Ramos (cell line): ENCODE results near the gene PANK1.

Experiments
- in situ Hi-C: fragments of 300-500 bp; cut with MboI; formaldehyde crosslinking; loops from one replicate; pipeline ENCODE4 v1.14.3; 2022; ENCODE audit warnings: low sequenced_read_pairs; ENCODE audit not compliant: unreplicated experiment

Gene PANK1

GRCh38 chr10:89644967-89645741 is at the start of gene PANK1:
Gene PANK1, minus strand, starts transcription at chr10:89645242. Its CDS starts 351 bp downstream, at chr10:89644891.
- in situ Hi-C loops: loop anchor here (25.0 kb wide), 1 partner anchor 758 kb away; the partner anchor contains the start of gene STAMBPL1

DNA sequence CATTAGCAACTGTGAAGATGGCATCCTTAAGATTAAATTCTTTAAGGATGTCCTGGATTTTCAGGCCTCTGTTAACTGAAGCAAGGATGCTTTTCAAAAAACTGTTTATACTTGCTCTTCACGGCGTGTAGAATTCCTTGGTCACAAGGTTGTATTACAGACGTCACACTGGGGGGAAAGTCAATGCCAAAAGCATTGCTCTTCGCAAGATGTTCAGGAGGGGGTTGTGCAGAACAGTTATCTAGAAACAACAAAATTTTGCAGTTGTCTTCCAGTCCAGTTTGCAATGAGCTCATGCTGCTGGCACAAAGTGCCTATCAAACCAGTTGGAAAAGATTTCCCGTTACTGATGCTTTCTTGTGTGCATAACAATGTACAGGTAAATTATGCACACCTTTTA is 48.1 kb upstream of the PANK1 start:
- in situ Hi-C loops: no loop called here

- in situ Hi-C loops: no loop called here
Measured at GRCh38 chr10:89692416-89692815, 47.4 kb upstream of the PANK1 start.

- in situ Hi-C loops: no loop called here
Measured at GRCh38 chr10:89690027-89690426, 45.0 kb upstream of the PANK1 start.

GRCh38 chr10:89685936-89686335 is 40.9 kb upstream of the PANK1 start:
- in situ Hi-C loops: no loop called here

DNA sequence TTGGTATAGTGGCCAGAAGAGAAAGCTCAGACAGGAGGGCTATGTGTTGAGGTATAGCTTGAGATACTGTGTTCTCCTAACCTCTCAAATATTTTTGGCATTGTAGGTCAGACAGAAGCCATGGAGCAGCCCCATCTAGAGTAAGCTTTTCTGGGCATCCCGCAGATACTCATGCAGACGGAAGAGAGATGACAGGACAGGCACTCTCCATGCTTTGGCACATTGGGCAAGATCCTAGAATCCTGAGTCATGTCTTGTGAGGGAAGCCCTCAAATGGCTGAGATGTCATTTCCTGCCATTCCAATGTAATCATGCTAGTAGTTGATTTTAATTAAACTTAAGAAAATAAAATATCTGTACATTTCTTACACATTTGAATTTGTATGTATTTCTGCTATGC is 39.6 kb upstream of the PANK1 start:
- in situ Hi-C loops: no loop called here

- in situ Hi-C loops: no loop called here
Measured at GRCh38 chr10:89683883-89684282, 38.8 kb upstream of the PANK1 start.

DNA sequence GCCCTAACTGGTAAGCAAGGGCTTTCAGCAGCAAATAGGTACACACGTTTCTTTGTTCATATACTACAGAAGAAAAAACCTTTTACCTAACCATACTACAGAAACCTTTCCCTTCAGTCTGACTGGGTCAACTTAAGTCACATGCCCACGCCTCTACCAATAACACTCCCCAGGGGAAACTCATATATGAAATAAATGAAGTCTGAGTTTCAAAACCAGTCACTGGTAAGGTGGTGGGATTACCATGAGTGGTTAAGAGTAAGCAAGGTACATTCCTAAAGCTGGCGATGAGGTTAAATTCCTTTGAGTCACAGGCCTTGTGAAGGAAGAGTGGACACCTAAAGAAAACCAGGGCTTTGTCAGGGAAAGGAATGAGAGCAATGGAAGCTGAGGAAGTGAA is 34.9 kb upstream of the PANK1 start:
- in situ Hi-C loops: no loop called here

DNA sequence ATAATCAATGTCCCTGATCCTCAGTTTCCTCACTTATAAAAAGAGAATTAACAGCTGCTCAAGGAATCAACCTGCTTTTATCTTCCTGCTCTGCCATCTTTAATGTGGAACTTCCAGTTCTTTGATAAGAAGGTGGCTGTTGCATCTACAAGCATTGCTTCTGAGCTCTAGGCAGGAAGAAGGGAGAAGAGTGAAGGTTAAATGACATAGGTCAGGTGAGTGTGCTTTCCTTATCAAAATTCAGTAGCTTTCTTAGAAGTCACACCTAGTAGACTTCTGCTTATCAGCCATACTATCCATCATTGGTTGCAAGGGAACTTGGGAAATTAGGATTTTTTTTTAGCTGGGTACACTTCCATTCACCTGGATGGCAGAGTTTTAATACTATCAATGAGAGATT is 32.3 kb upstream of the PANK1 start:
- in situ Hi-C loops: no loop called here

GRCh38 chr10:89670926-89671325 is 25.9 kb upstream of the PANK1 start:
- in situ Hi-C loops: no loop called here

DNA sequence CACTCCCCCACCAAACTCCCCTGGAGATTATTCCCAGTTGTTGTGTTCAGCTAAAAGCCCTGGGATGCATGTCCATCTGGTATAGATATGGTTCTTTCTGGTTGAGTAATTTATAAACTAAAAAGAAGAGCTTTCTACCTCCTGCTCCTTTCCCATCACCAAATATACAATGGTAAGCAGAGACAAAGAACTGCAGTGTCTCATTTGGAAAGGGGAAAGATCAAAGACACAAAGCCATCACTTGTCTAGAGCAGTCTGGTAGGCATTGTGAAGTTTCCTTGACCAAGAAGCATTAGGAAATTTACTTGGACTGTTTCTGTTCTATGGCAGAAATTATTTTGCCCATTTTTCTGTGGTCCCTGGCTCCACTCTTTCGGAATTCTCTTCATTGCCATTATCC is 24.9 kb upstream of the PANK1 start:
- in situ Hi-C loops: no loop called here

DNA sequence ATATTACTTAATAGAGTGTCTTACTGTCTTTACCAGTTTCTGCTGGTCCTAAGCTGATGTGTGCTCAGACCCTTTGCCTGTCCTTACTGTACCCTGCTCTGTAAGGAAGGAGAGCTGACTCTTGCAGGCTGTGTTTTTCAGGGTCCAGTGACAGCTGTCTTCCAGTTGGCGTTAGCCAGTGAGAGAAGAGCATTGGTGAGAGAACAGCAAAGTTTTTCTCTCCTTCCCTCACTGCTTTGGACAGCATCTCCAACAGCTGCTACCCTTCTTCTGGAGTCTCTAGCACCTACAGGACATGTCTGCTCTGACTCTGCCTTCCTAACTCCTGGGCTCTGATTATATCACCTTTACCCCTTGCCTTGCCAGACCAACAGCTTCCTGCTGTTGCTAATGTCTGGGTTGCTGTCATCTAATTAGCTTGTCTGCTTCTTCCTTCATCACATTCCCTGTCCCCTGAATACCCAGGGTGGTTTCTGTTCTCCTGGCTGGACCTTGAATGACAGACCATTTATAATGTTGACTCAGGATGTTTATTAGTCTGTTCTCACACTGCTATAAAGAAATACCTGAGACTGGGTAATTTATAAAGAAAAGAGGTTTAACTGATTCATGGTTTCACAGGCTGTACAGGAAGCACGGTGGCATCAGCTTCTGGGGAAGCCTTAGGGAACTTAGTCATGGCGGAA is 23.5 kb upstream of the PANK1 start:
- in situ Hi-C loops: no loop called here

DNA sequence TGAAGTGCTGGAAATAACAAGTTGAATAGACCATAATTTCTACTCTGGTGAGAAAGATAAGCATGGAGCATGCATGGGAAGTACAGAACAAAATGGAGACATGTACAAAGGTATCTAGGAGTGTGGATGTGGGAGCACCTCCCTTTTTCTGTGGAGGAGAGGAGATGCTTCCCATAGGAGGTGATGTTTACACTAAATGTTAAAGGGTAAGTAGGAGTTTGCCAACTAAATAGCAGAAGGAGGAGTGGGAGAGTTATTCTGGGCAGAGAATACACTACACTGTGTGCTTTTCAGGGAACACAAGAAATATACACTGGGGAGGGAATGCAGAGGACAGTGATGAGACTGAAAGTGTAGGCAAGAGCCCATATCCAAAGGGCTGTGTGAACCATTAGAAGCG is 21.1 kb upstream of the PANK1 start:
- in situ Hi-C loops: no loop called here

DNA sequence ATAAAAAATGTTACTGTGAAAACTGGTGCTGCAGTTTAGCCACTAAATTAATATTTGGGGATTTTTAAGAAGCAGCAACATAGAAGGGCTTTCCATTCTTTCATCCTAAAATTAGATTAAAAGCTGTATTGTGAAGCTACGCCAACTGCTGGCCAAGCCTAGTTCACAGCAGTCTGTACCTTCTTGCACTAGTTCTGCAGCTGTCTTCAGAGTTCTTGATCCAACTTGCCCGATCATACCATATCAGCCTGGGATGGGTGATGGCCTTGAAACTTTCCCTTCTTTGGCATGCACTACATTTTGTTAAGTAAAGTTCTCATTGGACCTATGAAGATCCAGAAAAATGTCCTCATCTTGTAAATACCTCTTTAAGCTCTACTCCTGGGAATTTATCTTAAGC is 20.3 kb upstream of the PANK1 start:
- in situ Hi-C loops: no loop called here

DNA sequence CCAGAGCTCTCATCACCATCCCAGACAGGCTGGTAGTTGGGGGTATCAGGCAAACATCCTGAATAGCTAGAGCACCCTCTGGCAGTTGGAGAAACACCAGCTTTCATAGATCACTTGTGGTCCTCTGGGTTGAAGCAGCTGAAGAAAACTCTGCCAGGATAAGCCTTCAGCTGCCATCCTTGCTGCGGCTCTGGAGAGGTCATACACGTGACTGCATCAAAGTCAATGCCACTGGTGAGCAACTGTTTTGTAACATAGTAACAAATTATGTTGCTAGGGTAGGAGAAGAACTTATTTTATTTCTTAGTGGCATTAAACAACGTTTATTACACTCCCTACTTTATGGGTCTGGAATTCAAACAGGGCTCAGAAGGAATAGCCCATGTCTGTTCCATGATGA is 19.2 kb upstream of the PANK1 start:
- in situ Hi-C loops: no loop called here

DNA sequence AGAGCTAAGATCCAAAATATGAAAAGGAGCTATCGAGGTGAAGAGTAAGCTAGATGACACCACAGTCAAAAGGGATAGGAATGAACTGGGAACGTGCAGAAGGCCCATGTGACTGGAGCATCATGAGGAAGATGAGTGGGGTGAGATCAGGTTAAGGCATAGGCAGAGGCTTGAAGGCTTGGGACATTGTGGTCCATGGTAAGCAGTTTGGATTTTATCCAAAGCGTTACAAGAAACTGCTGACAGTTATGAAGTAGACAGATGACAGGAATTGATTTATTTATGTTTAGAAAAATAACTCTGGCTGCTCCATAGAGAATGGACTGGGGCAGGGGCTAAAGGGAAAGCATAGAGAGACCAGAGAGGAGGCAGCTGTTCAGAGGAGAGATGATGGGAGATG is 18.1 kb upstream of the PANK1 start:
- in situ Hi-C loops: no loop called here

DNA sequence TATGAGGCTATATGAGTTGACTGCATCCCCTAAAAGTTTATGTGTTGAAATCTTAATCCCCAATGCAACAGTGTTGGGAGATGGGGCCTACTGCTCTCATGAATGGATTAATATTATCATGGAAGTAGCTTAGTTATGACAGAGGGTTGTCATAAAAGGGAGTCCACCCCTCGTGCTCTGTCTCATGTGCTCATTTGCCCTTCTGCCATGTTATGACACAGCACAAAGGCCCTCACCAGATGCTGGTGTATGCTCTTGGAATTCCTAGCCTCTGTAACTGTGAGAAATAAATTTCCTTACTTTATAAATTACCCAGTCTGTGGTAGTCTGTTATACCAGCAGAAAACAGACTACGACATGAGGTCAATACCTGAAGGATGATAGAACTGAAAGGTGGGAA is 17.6 kb upstream of the PANK1 start:
- in situ Hi-C loops: no loop called here

- in situ Hi-C loops: no loop called here
Measured at GRCh38 chr10:89659143-89660131, 14.4 kb upstream of the PANK1 start.

- in situ Hi-C loops: no loop called here
Measured at GRCh38 chr10:89657302-89657701, 12.3 kb upstream of the PANK1 start.

GRCh38 chr10:89655722-89656121 is 10.7 kb upstream of the PANK1 start:
- in situ Hi-C loops: no loop called here

- in situ Hi-C loops: no loop called here
Measured at GRCh38 chr10:89653410-89653869, 8.4 kb upstream of the PANK1 start.
